ENCODE results near the gene CAMK4.

GRCh38 chr5:111511174-111511830 is 287.1 kb downstream of the CAMK4 start:
- TF ChIP-seq SPI1 (IDR thresholded peaks at IDR 0.05; ENCODE audit: borderline replicate concordance, low read depth) = no peak
- TF ChIP-seq CTCF (IDR thresholded peaks at IDR 0.05; ENCODE audit: insufficient read depth, low read length) = no peak
- TF ChIP-seq POLR2AphosphoS5 (IDR thresholded peaks at IDR 0.05; ENCODE audit: low read depth) = no peak
- TF ChIP-seq GABPA (IDR thresholded peaks at IDR 0.05; ENCODE audit: low read depth) = no peak
- no peak for TF ChIP-seq REST (IDR thresholded peaks at IDR 0.05; ENCODE audit: insufficient replicate concordance, low read depth)

Measured in HL-60 (cell line).